Bronchial epithelial cell (primary cell): ENCODE results near the gene BMP5. TPM values are rescaled to one million over a fixed set of nuclear protein-coding genes. Genes with fewer than 3 reads are reported as not detected.

Experiments used
- DNase-seq: peaks from one replicate; pipeline ENCODE4 v3.0.0-alpha.2; 2010; ENCODE audit warnings: low read depth
- FAIRE-seq: peaks from 2 replicates; lab custom pipeline; 2011; peaks lifted over from hg19 to GRCh38; lab: Jason Lieb, UNC
- H3K27me3 ChIP-seq: 2 replicates; pipeline ENCODE4 v1.5.1; 2011; ENCODE audit warnings: low read length; ENCODE audit not compliant: control insufficient read depth, insufficient read depth
- H3K36me3 ChIP-seq: 2 replicates; pipeline ENCODE4 v1.5.1; 2011; ENCODE audit warnings: low read length; ENCODE audit not compliant: control insufficient read depth, insufficient read depth
- H3K4me3 ChIP-seq: 2 replicates; pipeline ENCODE4 v1.5.1; 2011; ENCODE audit warnings: mild to moderate bottlenecking, low read depth, low read length, control low read depth
- total RNA-seq: library from RNA; depleted of rRNA; stranded (reverse); fragments of >200 nt; gene quantifications from 2 replicates; pipeline ENCODE4 v1.2.1, GENCODE V29; 2014
- TF ChIP-seq, protein P1 (sequence below): IDR thresholded peaks from 2 replicates; pipeline ENCODE4 v1.5.1; 2011; ENCODE audit warnings: mild to moderate bottlenecking, moderate library complexity, low read length, control low read depth, inconsistent platforms; ENCODE audit not compliant: insufficient read depth, severe bottlenecking

Gene BMP5
- under 0.01 TPM in 1 of 2 replicates, not detected in the other for total RNA-seq

DNA sequence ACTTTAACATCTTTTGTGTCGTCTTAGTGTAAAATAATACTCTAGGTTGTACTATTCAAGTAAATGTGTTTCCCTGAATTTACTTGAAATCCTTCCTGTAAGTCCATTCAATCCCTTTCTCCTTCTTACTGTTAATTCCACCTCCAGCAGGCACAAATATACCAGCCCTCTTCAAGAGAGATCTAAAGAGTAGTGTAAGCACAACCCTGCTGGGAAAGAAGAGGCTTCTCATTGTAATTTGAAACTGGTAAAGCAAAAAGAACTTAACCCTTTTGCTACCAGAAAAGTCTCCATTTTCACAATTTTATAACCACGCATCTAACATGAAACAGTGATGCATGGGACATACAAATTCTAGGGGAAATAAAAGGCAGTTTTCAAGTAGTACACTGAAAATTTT, at the start of gene BMP5:
TSS of gene BMP5 (minus strand) at position 191 of the 400 bp plus-strand sequence. CDS start 725 bp downstream, outside the sequence.
- FAIRE-seq = no peak

DNA sequence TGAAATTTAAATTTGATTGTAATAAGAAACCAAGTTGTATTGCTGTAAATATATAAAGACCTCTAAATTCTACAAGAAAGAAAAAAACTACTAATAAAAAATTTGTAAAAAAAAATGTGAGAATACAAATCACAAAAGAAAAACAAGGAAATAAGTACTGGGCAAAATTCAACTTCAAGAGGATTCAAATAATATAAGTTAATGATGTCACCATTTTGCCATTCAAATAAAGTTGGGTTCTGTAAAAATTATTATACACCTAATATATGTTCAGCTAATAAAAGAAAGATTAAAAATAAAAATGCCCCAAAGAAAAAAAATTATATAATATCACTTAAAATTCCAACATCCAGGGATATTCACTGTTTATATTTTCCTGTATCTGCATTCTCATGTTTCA, 47.0 kb upstream of the BMP5 start:
- DNase-seq (no peak), FAIRE-seq (no peak)
- Histone ChIP-seq H3K4me3 (no peak overlapping the region), H3K27me3 (no peaks in the 10 kb centered on the region), H3K36me3 (no peaks in the 10 kb centered on the region)
- TF ChIP-seq, protein P1, sequence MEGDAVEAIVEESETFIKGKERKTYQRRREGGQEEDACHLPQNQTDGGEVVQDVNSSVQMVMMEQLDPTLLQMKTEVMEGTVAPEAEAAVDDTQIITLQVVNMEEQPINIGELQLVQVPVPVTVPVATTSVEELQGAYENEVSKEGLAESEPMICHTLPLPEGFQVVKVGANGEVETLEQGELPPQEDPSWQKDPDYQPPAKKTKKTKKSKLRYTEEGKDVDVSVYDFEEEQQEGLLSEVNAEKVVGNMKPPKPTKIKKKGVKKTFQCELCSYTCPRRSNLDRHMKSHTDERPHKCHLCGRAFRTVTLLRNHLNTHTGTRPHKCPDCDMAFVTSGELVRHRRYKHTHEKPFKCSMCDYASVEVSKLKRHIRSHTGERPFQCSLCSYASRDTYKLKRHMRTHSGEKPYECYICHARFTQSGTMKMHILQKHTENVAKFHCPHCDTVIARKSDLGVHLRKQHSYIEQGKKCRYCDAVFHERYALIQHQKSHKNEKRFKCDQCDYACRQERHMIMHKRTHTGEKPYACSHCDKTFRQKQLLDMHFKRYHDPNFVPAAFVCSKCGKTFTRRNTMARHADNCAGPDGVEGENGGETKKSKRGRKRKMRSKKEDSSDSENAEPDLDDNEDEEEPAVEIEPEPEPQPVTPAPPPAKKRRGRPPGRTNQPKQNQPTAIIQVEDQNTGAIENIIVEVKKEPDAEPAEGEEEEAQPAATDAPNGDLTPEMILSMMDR = no peak

More for the DNA sequence above, at the start of gene BMP5:
- H3K4me3 ChIP-seq = no peak within 1 kb of the TSS
- TF ChIP-seq, protein P1 = no peak
- no peaks in the 10 kb centered on the region for H3K36me3 ChIP-seq
- DNase-seq = no peak
- H3K27me3 ChIP-seq = no peaks in the 10 kb centered on the region

GRCh38 chr6:55919716-55920308, 44.4 kb upstream of the BMP5 start:
- TF ChIP-seq, protein P1 = no peak
- Histone ChIP-seq H3K27me3 (no peaks in the 10 kb centered on the region), H3K4me3 (no peak overlapping the region), H3K36me3 (no peaks in the 10 kb centered on the region)
- FAIRE-seq (no peak), DNase-seq (peak; percentile 20)

- TF ChIP-seq, protein P1 = no peak
- peak; percentile 62 for DNase-seq
These were observed 43.2 kb upstream of the BMP5 start for GRCh38 chr6:55918639-55919038.

GRCh38 chr6:55917751-55918415, 42.5 kb upstream of the BMP5 start:
- Histone ChIP-seq H3K27me3 (no peaks in the 10 kb centered on the region), H3K4me3 (no peak overlapping the region), H3K36me3 (no peaks in the 10 kb centered on the region)
- TF ChIP-seq, protein P1 = no peak
- DNase-seq = no peak
- FAIRE-seq = no peak

More at GRCh38 chr6:55918639-55919038, 43.2 kb upstream of the BMP5 start:
- Histone ChIP-seq H3K4me3 (no peak overlapping the region), H3K36me3 (no peaks in the 10 kb centered on the region), H3K27me3 (no peaks in the 10 kb centered on the region)
- no peak for FAIRE-seq

DNA sequence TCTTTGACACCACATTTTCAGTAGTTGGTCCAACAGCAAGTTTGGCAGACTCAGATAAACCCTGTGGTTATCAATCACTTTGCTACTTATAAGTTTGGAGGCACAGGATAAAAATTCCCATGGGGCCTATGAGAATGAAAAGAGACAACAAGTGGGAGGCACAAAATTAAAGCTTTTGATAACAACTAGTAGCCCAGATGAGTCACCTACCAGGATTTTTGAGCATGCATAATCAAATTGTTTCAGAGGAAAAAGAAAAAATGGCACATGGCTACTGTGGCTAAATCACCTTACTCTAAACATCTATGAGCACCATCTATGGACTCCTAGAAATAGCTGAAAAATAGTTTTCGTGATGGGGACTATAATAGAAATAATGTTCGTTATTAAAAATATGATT, 40.8 kb upstream of the BMP5 start:
- H3K36me3 ChIP-seq = no peaks in the 10 kb centered on the region
- TF ChIP-seq, protein P1 = no peak
- no peak overlapping the region for H3K4me3 ChIP-seq
- H3K27me3 ChIP-seq = no peaks in the 10 kb centered on the region
- peak; percentile 26 for DNase-seq
- FAIRE-seq = no peak
